ENCODE measurements around the gene EYA2.

EYA2 gene

GRCh38 chr20:47133809-47134456 is 239.3 kb downstream of the EYA2 start:
- Histone ChIP-seq H3K9me3 (ENCODE audit: control insufficient read depth, insufficient read depth, low read length) (no peaks in the 10 kb centered on the region), H3K27me3 (ENCODE audit: control insufficient read depth, insufficient read depth, low read length) (no peaks in the 10 kb centered on the region), H3K36me3 (ENCODE audit: control insufficient read depth, insufficient read depth, low read length) (no peaks in the 10 kb centered on the region), H3K9ac (ENCODE audit: low read depth, low read length) (no peak overlapping the region), H3K4me1 (ENCODE audit: control insufficient read depth, insufficient read depth, low read length) (no peaks in the 10 kb centered on the region), H3K4me3 (ENCODE audit: low read depth, low read length) (no peak overlapping the region)

- H3K36me3 ChIP-seq (ENCODE audit: control insufficient read depth, insufficient read depth, low read length), result no peaks in the 10 kb centered on the region
- H3K27me3 ChIP-seq (ENCODE audit: control insufficient read depth, insufficient read depth, low read length), result no peaks in the 10 kb centered on the region
- no peaks in the 10 kb centered on the region for H3K9me3 ChIP-seq (ENCODE audit: control insufficient read depth, insufficient read depth, low read length)
- no peaks in the 10 kb centered on the region for H3K4me1 ChIP-seq (ENCODE audit: control insufficient read depth, insufficient read depth, low read length)
- no peak overlapping the region for H3K9ac ChIP-seq (ENCODE audit: low read depth, low read length)
- no peak overlapping the region for H3K4me3 ChIP-seq (ENCODE audit: low read depth, low read length)
These were observed 242.1 kb downstream of the EYA2 start for GRCh38 chr20:47136782-47137181.

- Histone ChIP-seq H3K9me3 (ENCODE audit: control insufficient read depth, insufficient read depth, low read length) (no peaks in the 10 kb centered on the region), H3K4me3 (ENCODE audit: low read depth, low read length) (no peak overlapping the region), H3K4me1 (ENCODE audit: control insufficient read depth, insufficient read depth, low read length) (no peaks in the 10 kb centered on the region), H3K27me3 (ENCODE audit: control insufficient read depth, insufficient read depth, low read length) (no peaks in the 10 kb centered on the region), H3K9ac (ENCODE audit: low read depth, low read length) (no peak overlapping the region), H3K36me3 (ENCODE audit: control insufficient read depth, insufficient read depth, low read length) (no peaks in the 10 kb centered on the region)
These were observed 242.7 kb downstream of the EYA2 start for GRCh38 chr20:47137231-47137870.

- H3K4me3 ChIP-seq (ENCODE audit: low read depth, low read length), result no peak overlapping the region
These were observed 245.4 kb downstream of the EYA2 start for GRCh38 chr20:47139934-47140535.

GRCh38 chr20:47141350-47141921 is 246.8 kb downstream of the EYA2 start:
- Histone ChIP-seq H3K9me3 (ENCODE audit: control insufficient read depth, insufficient read depth, low read length) (no peaks in the 10 kb centered on the region), H3K36me3 (ENCODE audit: control insufficient read depth, insufficient read depth, low read length) (no peaks in the 10 kb centered on the region), H3K4me3 (ENCODE audit: low read depth, low read length) (no peak overlapping the region), H3K27me3 (ENCODE audit: control insufficient read depth, insufficient read depth, low read length) (no peaks in the 10 kb centered on the region), H3K4me1 (ENCODE audit: control insufficient read depth, insufficient read depth, low read length) (no peaks in the 10 kb centered on the region), H3K9ac (ENCODE audit: low read depth, low read length) (no peak overlapping the region)

More at GRCh38 chr20:47139934-47140535, 245.4 kb downstream of the EYA2 start:
- Histone ChIP-seq H3K9ac (ENCODE audit: low read depth, low read length) (no peak overlapping the region), H3K4me1 (ENCODE audit: control insufficient read depth, insufficient read depth, low read length) (no peaks in the 10 kb centered on the region), H3K27me3 (ENCODE audit: control insufficient read depth, insufficient read depth, low read length) (no peaks in the 10 kb centered on the region), H3K9me3 (ENCODE audit: control insufficient read depth, insufficient read depth, low read length) (no peaks in the 10 kb centered on the region), H3K36me3 (ENCODE audit: control insufficient read depth, insufficient read depth, low read length) (no peaks in the 10 kb centered on the region)

GRCh38 chr20:47141941-47142773 is 247.5 kb downstream of the EYA2 start:
- Histone ChIP-seq H3K9me3 (ENCODE audit: control insufficient read depth, insufficient read depth, low read length) (no peaks in the 10 kb centered on the region), H3K36me3 (ENCODE audit: control insufficient read depth, insufficient read depth, low read length) (no peaks in the 10 kb centered on the region), H3K27me3 (ENCODE audit: control insufficient read depth, insufficient read depth, low read length) (no peaks in the 10 kb centered on the region), H3K4me3 (ENCODE audit: low read depth, low read length) (no peak overlapping the region), H3K9ac (ENCODE audit: low read depth, low read length) (no peak overlapping the region), H3K4me1 (ENCODE audit: control insufficient read depth, insufficient read depth, low read length) (no peaks in the 10 kb centered on the region)

GRCh38 chr20:47142774-47143170 is 248.1 kb downstream of the EYA2 start:
- Histone ChIP-seq H3K4me3 (ENCODE audit: low read depth, low read length) (no peak overlapping the region), H3K9ac (ENCODE audit: low read depth, low read length) (no peak overlapping the region), H3K27me3 (ENCODE audit: control insufficient read depth, insufficient read depth, low read length) (no peaks in the 10 kb centered on the region), H3K9me3 (ENCODE audit: control insufficient read depth, insufficient read depth, low read length) (no peaks in the 10 kb centered on the region), H3K36me3 (ENCODE audit: control insufficient read depth, insufficient read depth, low read length) (no peaks in the 10 kb centered on the region), H3K4me1 (ENCODE audit: control insufficient read depth, insufficient read depth, low read length) (no peaks in the 10 kb centered on the region)

- H3K9ac ChIP-seq (ENCODE audit: low read depth, low read length), result no peak overlapping the region
These were observed 249.0 kb downstream of the EYA2 start for GRCh38 chr20:47143657-47144056.

GRCh38 chr20:47144463-47144862 is 249.8 kb downstream of the EYA2 start:
- H3K9me3 ChIP-seq (ENCODE audit: control insufficient read depth, insufficient read depth, low read length), result no peaks in the 10 kb centered on the region
- H3K9ac ChIP-seq (ENCODE audit: low read depth, low read length), result no peak overlapping the region
- H3K27me3 ChIP-seq (ENCODE audit: control insufficient read depth, insufficient read depth, low read length), result no peaks in the 10 kb centered on the region
- no peaks in the 10 kb centered on the region for H3K4me1 ChIP-seq (ENCODE audit: control insufficient read depth, insufficient read depth, low read length)
- no peaks in the 10 kb centered on the region for H3K36me3 ChIP-seq (ENCODE audit: control insufficient read depth, insufficient read depth, low read length)
- H3K4me3 ChIP-seq (ENCODE audit: low read depth, low read length), result no peak overlapping the region

More at GRCh38 chr20:47143657-47144056, 249.0 kb downstream of the EYA2 start:
- H3K4me1 ChIP-seq (ENCODE audit: control insufficient read depth, insufficient read depth, low read length), result no peaks in the 10 kb centered on the region
- H3K36me3 ChIP-seq (ENCODE audit: control insufficient read depth, insufficient read depth, low read length), result no peaks in the 10 kb centered on the region
- no peak overlapping the region for H3K4me3 ChIP-seq (ENCODE audit: low read depth, low read length)
- no peaks in the 10 kb centered on the region for H3K9me3 ChIP-seq (ENCODE audit: control insufficient read depth, insufficient read depth, low read length)
- no peaks in the 10 kb centered on the region for H3K27me3 ChIP-seq (ENCODE audit: control insufficient read depth, insufficient read depth, low read length)

- Histone ChIP-seq H3K27me3 (ENCODE audit: control insufficient read depth, insufficient read depth, low read length) (peaks cover 2% of the 10 kb centered on the region), H3K9me3 (ENCODE audit: control insufficient read depth, insufficient read depth, low read length) (no peaks in the 10 kb centered on the region), H3K4me3 (ENCODE audit: low read depth, low read length) (no peak overlapping the region), H3K9ac (ENCODE audit: low read depth, low read length) (no peak overlapping the region), H3K4me1 (ENCODE audit: control insufficient read depth, insufficient read depth, low read length) (no peaks in the 10 kb centered on the region), H3K36me3 (ENCODE audit: control insufficient read depth, insufficient read depth, low read length) (no peaks in the 10 kb centered on the region)
These were observed 252.0 kb downstream of the EYA2 start for GRCh38 chr20:47146686-47147085.

- no peaks in the 10 kb centered on the region for H3K9me3 ChIP-seq (ENCODE audit: control insufficient read depth, insufficient read depth, low read length)
- no peaks in the 10 kb centered on the region for H3K4me1 ChIP-seq (ENCODE audit: control insufficient read depth, insufficient read depth, low read length)
- no peak overlapping the region for H3K4me3 ChIP-seq (ENCODE audit: low read depth, low read length)
- H3K9ac ChIP-seq (ENCODE audit: low read depth, low read length), result no peak overlapping the region
- peaks cover 2% of the 10 kb centered on the region for H3K27me3 ChIP-seq (ENCODE audit: control insufficient read depth, insufficient read depth, low read length)
- H3K36me3 ChIP-seq (ENCODE audit: control insufficient read depth, insufficient read depth, low read length), result no peaks in the 10 kb centered on the region
These were observed 253.4 kb downstream of the EYA2 start for GRCh38 chr20:47148059-47148458.
